ENCODE measurements around the gene HECW1.

GRCh38 chr7:43394441-43395130 lies 282.1 kb downstream of the HECW1 start:
- no peak for TF ChIP-seq POLR2AphosphoS5 (IDR thresholded peaks at IDR 0.05; ENCODE audit: low read depth)
- TF ChIP-seq, protein P1, sequence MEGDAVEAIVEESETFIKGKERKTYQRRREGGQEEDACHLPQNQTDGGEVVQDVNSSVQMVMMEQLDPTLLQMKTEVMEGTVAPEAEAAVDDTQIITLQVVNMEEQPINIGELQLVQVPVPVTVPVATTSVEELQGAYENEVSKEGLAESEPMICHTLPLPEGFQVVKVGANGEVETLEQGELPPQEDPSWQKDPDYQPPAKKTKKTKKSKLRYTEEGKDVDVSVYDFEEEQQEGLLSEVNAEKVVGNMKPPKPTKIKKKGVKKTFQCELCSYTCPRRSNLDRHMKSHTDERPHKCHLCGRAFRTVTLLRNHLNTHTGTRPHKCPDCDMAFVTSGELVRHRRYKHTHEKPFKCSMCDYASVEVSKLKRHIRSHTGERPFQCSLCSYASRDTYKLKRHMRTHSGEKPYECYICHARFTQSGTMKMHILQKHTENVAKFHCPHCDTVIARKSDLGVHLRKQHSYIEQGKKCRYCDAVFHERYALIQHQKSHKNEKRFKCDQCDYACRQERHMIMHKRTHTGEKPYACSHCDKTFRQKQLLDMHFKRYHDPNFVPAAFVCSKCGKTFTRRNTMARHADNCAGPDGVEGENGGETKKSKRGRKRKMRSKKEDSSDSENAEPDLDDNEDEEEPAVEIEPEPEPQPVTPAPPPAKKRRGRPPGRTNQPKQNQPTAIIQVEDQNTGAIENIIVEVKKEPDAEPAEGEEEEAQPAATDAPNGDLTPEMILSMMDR (conservative IDR thresholded peaks at IDR 0.05; ENCODE audit: low read depth in 2 of 2): no peak
